ENCODE measurements around the gene ANKS1A.

- no peak for TF ChIP-seq BHLHE40 (IDR thresholded peaks at IDR 0.05; ENCODE audit: low read depth, low read length)
- TF ChIP-seq POLR2A (IDR thresholded peaks at IDR 0.05; ENCODE audit: low read depth, low read length) = no peak
- TF ChIP-seq, protein P1, sequence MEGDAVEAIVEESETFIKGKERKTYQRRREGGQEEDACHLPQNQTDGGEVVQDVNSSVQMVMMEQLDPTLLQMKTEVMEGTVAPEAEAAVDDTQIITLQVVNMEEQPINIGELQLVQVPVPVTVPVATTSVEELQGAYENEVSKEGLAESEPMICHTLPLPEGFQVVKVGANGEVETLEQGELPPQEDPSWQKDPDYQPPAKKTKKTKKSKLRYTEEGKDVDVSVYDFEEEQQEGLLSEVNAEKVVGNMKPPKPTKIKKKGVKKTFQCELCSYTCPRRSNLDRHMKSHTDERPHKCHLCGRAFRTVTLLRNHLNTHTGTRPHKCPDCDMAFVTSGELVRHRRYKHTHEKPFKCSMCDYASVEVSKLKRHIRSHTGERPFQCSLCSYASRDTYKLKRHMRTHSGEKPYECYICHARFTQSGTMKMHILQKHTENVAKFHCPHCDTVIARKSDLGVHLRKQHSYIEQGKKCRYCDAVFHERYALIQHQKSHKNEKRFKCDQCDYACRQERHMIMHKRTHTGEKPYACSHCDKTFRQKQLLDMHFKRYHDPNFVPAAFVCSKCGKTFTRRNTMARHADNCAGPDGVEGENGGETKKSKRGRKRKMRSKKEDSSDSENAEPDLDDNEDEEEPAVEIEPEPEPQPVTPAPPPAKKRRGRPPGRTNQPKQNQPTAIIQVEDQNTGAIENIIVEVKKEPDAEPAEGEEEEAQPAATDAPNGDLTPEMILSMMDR (conservative IDR thresholded peaks at IDR 0.05; ENCODE audit: low read depth, low read length) = no peak
- no peak for TF ChIP-seq CEBPB (IDR thresholded peaks at IDR 0.05; ENCODE audit: low read depth, low read length)
- TF ChIP-seq RAD21 (IDR thresholded peaks at IDR 0.05; ENCODE audit: low read length) = no peak
- no peak for TF ChIP-seq MAFK (IDR thresholded peaks at IDR 0.05; ENCODE audit: low read depth, low read length)
- TF ChIP-seq, protein P2, sequence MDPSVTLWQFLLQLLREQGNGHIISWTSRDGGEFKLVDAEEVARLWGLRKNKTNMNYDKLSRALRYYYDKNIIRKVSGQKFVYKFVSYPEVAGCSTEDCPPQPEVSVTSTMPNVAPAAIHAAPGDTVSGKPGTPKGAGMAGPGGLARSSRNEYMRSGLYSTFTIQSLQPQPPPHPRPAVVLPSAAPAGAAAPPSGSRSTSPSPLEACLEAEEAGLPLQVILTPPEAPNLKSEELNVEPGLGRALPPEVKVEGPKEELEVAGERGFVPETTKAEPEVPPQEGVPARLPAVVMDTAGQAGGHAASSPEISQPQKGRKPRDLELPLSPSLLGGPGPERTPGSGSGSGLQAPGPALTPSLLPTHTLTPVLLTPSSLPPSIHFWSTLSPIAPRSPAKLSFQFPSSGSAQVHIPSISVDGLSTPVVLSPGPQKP (IDR thresholded peaks at IDR 0.05; ENCODE audit: borderline replicate concordance, low read depth, low read length) = no peak
- no peak for TF ChIP-seq CHD1 (IDR thresholded peaks at IDR 0.05; ENCODE audit: low read depth, low read length)
- TF ChIP-seq MXI1 (IDR thresholded peaks at IDR 0.05; ENCODE audit: borderline replicate concordance, low read depth, low read length) = no peak
- TF ChIP-seq RFX5 (IDR thresholded peaks at IDR 0.05; ENCODE audit: low read depth, low read length) = no peak
- TF ChIP-seq NFE2L2 (IDR thresholded peaks at IDR 0.05; ENCODE audit: low read depth, low read length) = no peak
- TF ChIP-seq USF2 (IDR thresholded peaks at IDR 0.05; ENCODE audit: low read depth, low read length) = no peak
- no peak for TF ChIP-seq RCOR1 (IDR thresholded peaks at IDR 0.05; ENCODE audit: insufficient replicate concordance, low read length)
Measured at GRCh38 chr6:34950849-34951248, 61.8 kb downstream of the ANKS1A start.

All from IMR-90 (cell line).